ENCODE measurements around the gene TRIML1.

Gene TRIML1

DNA sequence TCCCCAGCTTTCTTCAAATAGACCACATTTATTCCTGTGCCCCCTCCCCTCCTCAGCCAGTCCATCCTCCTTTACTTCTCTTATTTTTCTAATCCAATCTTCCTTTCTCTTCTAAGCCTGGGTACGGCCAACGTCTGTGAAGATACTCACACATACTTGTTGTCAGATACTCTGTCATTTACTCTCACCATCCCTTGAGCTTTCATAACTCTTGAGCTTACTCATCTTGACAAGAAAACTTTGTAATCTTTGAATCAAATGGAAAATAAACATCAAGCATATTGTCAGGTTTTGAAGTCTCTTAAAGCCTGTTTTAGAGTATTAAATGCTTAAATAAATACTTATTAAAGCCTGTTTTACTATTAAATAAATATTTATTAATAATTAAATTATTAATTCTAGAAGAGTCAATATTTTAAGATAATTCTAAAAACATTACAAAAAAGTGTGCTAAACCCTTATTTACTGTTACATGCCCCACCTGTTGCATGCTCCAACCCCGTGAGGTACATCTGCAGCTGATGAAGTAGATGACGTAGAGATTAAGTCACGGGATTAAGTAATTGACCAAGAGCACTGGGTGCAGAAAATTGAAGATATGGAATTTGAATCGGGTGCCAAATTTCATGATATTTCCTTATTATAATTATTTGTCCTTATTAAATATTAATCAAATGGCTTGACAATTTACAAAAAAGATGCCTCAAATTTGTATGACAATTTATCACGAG, 28.3 kb upstream of the TRIML1 start:
- in situ Hi-C loops (cut with HindIII; ENCODE audit: low sequenced_read_pairs), result no loop called here
- no peak for DNase-seq (ENCODE audit: low read depth, low spot score)
- H3K4me3 ChIP-seq (ENCODE audit: low read depth, low read length), result no peak overlapping the region
- TF ChIP-seq, protein P1, sequence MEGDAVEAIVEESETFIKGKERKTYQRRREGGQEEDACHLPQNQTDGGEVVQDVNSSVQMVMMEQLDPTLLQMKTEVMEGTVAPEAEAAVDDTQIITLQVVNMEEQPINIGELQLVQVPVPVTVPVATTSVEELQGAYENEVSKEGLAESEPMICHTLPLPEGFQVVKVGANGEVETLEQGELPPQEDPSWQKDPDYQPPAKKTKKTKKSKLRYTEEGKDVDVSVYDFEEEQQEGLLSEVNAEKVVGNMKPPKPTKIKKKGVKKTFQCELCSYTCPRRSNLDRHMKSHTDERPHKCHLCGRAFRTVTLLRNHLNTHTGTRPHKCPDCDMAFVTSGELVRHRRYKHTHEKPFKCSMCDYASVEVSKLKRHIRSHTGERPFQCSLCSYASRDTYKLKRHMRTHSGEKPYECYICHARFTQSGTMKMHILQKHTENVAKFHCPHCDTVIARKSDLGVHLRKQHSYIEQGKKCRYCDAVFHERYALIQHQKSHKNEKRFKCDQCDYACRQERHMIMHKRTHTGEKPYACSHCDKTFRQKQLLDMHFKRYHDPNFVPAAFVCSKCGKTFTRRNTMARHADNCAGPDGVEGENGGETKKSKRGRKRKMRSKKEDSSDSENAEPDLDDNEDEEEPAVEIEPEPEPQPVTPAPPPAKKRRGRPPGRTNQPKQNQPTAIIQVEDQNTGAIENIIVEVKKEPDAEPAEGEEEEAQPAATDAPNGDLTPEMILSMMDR (IDR thresholded peaks at IDR 0.05; ENCODE audit: low read depth, low read length), result no peak

DNA sequence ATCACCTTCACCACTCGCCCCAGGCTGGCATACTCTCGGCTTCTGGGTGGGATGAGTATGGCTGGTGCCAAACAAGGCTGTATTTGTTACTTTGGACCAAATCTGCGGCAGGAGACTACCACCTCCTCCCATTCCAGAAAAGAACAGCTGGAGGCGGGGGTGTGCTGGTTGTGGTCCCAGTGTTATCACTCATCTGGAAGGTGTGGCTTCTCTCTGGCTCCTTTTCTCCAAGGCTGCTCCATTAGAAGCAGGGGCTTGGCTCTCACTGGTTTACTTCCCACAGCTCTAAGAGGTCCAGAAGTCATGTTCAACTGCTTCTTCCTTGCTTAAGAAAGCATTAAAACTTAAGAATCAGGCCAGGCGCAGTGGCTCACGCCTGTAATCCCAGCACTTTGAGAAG, 27.3 kb upstream of the TRIML1 start:
- in situ Hi-C loops (cut with HindIII; ENCODE audit: low sequenced_read_pairs), result no loop called here
- DNase-seq (ENCODE audit: low read depth, low spot score), result no peak
- TF ChIP-seq, protein P1 (IDR thresholded peaks at IDR 0.05; ENCODE audit: low read depth, low read length), result no peak
- no peak overlapping the region for H3K4me3 ChIP-seq (ENCODE audit: low read depth, low read length)

DNA sequence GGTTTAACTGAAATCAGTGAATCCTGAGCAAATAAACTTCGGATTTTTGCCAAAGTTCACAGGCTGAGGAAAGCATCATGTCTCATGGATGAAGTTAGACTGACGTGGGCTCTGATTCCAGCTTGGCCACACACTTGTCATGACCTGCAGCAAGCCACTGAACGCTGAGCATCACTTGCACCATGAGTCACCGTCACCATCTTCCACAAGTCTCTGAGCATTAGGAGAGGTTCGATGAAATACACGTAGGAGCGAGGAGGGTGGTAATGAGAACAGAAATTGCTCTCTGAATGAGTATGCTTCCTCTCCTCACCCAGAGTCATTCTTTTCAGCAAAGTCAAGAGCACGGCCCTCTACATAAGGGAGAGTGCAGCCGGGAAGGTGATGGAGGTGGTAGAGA, 26.1 kb upstream of the TRIML1 start:
- DNase-seq (ENCODE audit: low read depth, low spot score), result no peak
- TF ChIP-seq, protein P1 (IDR thresholded peaks at IDR 0.05; ENCODE audit: low read depth, low read length), result no peak
- in situ Hi-C loops (cut with HindIII; ENCODE audit: low sequenced_read_pairs), result no loop called here
- H3K4me3 ChIP-seq (ENCODE audit: low read depth, low read length), result no peak overlapping the region

DNA sequence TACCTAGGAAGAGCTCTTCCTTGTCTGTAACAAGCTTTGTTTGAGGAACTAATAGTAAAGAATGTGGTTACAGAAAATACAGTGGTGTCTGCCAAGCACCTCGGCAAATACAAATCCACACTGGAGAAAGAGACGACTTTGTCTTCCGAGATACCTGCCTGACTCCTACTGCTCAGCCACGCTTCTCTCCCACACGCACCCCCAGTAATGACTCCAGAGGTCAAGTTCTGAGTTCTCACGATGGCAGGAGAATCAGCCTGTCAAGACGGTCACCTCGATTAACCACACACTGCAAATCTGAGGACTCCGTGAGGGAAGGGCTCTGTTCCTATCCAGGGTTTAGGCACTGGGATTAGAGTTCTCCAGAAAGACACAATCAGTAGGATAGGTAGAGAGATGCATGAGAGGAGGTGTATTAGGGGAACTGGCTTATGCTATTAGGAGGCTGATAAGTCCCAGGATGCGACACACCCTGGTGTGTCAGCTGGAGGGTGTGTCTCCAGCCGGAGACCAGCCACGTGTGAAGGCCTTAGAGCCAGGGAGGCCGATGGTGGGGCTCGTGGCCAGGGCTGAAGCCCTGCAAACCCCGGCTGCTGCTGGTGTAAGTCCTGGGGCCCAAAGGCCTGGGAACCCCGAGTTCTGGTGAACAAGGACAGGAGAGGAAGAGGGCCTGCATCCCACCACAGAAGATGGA, 21.5 kb upstream of the TRIML1 start:
- in situ Hi-C loops (cut with HindIII; ENCODE audit: low sequenced_read_pairs), result no loop called here
- TF ChIP-seq, protein P1 (IDR thresholded peaks at IDR 0.05; ENCODE audit: low read depth, low read length), result no peak
- H3K4me3 ChIP-seq (ENCODE audit: low read depth, low read length), result no peak overlapping the region
- DNase-seq (ENCODE audit: low read depth, low spot score), result no peak

DNA sequence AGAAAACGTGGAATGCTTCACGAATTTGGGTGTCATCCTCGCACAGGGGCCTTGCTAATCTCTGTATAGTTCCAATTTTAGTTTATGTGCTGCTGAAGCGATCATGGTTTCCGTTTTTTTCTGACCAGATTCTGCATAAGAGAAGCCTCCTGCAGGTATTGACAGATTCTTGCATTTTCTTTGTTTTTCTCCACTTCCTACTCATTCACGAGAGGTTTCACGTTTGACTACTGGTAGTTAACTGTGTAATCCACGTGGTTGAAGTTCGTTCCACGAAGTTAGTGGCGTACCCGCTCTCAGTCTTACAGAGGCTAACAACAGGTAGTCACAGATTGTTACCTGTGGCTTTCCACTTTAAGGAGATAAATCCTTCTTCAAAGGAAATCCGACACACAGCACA, 17.7 kb upstream of the TRIML1 start:
- TF ChIP-seq, protein P1 (IDR thresholded peaks at IDR 0.05; ENCODE audit: low read depth, low read length), result no peak
- in situ Hi-C loops (cut with HindIII; ENCODE audit: low sequenced_read_pairs), result no loop called here

DNA sequence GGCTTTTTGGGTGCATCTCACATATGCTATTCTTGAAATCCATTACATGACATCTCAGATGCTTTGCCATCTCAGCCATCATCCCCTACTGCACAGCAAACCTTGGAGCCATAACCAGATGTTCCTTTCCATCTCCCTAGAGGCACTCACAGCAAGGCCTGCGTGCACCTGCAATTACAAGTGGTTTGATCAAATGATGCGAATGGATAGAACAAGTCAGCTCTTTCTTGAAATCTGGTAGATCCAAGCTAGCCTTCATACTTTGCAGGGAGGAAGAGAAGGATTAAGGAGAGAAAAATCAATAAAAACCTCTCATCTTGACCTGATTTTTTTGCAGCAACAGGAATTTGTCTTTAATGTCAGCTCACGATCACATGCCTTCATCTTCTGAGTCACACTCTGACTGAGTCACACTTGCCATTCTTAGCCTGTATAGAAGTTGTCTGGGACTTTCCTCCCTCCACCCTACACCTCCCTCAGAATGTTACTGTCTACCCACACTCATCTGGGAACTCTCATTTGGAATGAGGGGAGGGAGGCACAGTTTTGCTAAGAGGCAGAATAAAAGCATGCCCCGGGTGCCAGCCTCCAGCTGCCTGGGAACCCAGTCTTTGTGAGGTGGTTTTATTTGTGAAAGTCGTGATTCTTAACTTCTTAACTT, 11.9 kb upstream of the TRIML1 start:
- TF ChIP-seq, protein P1 (IDR thresholded peaks at IDR 0.05; ENCODE audit: low read depth, low read length), result no peak
- DNase-seq (ENCODE audit: low read depth, low spot score), result peak; percentile 41
- no peak overlapping the region for H3K4me3 ChIP-seq (ENCODE audit: low read depth, low read length)
- in situ Hi-C loops (cut with HindIII; ENCODE audit: low sequenced_read_pairs), result no loop called here

More for the DNA sequence above, 17.7 kb upstream of the TRIML1 start:
- DNase-seq (ENCODE audit: low read depth, low spot score), result no peak
- no peak overlapping the region for H3K4me3 ChIP-seq (ENCODE audit: low read depth, low read length)

All from astrocyte of the spinal cord (primary cell).